GM12878 (cell line): ENCODE results near the gene CKAP2. TPM values are rescaled to one million over a fixed set of nuclear protein-coding genes. Genes with fewer than 3 reads are reported as not detected.

Experiments used
- ASH2L ChIP-seq: fragments of 300-600, 200-600 bp; sonication (generic); IDR thresholded peaks from 2 replicates; pipeline ENCODE4 v1.6.1; 2017; ENCODE audit warnings: low read depth, mild to moderate bottlenecking, borderline replicate concordance
- BACH1 ChIP-seq: fragments of 450-650 bp; IDR thresholded peaks from 2 replicates; pipeline ENCODE4 v1.6.1; 2017; ENCODE audit warnings: mild to moderate bottlenecking, borderline replicate concordance
- BRCA1 ChIP-seq: IDR thresholded peaks from 2 replicates; pipeline ENCODE4 v1.6.1; 2011; ENCODE audit warnings: low read depth, low read length, improper control_type of control experiment
- CBX5 ChIP-seq: sonication (generic); IDR thresholded peaks from 2 replicates; pipeline ENCODE4 v1.6.1; 2016; ENCODE audit warnings: low read depth, moderate library complexity, mild to moderate bottlenecking, inconsistent platforms
- CHD2 ChIP-seq: IDR thresholded peaks from 2 replicates; pipeline ENCODE4 v1.6.1; 2011; ENCODE audit warnings: low read depth, low read length, improper control_type of control experiment, borderline replicate concordance
- DPF2 ChIP-seq: fragments of 450-650 bp; IDR thresholded peaks from 2 replicates; pipeline ENCODE4 v1.6.1; 2017; ENCODE audit warnings: mild to moderate bottlenecking
- IRF5 ChIP-seq: fragments of 450-650 bp; IDR thresholded peaks from 2 replicates; pipeline ENCODE4 v1.6.1; 2017; ENCODE audit warnings: borderline replicate concordance
- PML ChIP-seq: IDR thresholded peaks from 2 replicates; pipeline ENCODE4 v1.6.1; 2012; ENCODE audit warnings: low read length, inconsistent platforms
- POU2F2 ChIP-seq: IDR thresholded peaks from 3 replicates; pipeline ENCODE4 v1.6.1; 2011; ENCODE audit warnings: low read depth, mild to moderate bottlenecking, low read length, borderline replicate concordance
- RAD51 ChIP-seq: fragments of 450-650 bp; IDR thresholded peaks from 2 replicates; pipeline ENCODE4 v1.6.1; 2016; ENCODE audit warnings: moderate library complexity, mild to moderate bottlenecking, inconsistent platforms
- RCOR1 ChIP-seq: conservative IDR thresholded peaks from 2 replicates; pipeline ENCODE4 v1.6.1; 2012; ENCODE audit warnings: low read depth, low read length, improper control_type of control experiment
- SIN3A ChIP-seq: IDR thresholded peaks from 2 replicates; pipeline ENCODE4 v1.6.1; 2012; ENCODE audit warnings: low read depth, low read length, improper control_type of control experiment
- SMAD5 ChIP-seq: IDR thresholded peaks from 2 replicates; pipeline ENCODE4 v1.6.1; 2016; ENCODE audit warnings: antibody characterized with exemption, low read depth
- SMARCA5 ChIP-seq: fragments of 450-650 bp; IDR thresholded peaks from 2 replicates; pipeline ENCODE4 v1.6.1; 2017; ENCODE audit warnings: mild to moderate bottlenecking
- STAT1 ChIP-seq: fragments of 450-650 bp; conservative IDR thresholded peaks from 2 replicates; pipeline ENCODE4 v1.6.1; 2014; ENCODE audit warnings: antibody characterized with exemption, mild to moderate bottlenecking
- TCF3 ChIP-seq: IDR thresholded peaks from 2 replicates; pipeline ENCODE4 v1.6.1; 2012; ENCODE audit warnings: low read depth, mild to moderate bottlenecking, low read length, borderline replicate concordance; ENCODE audit not compliant: insufficient read depth
- TCF7 ChIP-seq: IDR thresholded peaks from 2 replicates; pipeline ENCODE4 v1.6.1; 2014; ENCODE audit warnings: antibody characterized with exemption, borderline replicate concordance
- YBX1 ChIP-seq: fragments of 450-650 bp; IDR thresholded peaks from 2 replicates; pipeline ENCODE4 v1.6.1; 2016; ENCODE audit warnings: antibody characterized with exemption
- YY1 ChIP-seq: IDR thresholded peaks from 2 replicates; pipeline ENCODE4 v1.6.1; 2011; ENCODE audit warnings: low read depth, mild to moderate bottlenecking, low read length
- ZBTB40 ChIP-seq: fragments of 450-650 bp; IDR thresholded peaks from 2 replicates; pipeline ENCODE4 v1.6.1; 2016; ENCODE audit warnings: mild to moderate bottlenecking, moderate library complexity, borderline replicate concordance
- ZNF217 ChIP-seq: fragments of 450-650 bp; IDR thresholded peaks from 2 replicates; pipeline ENCODE4 v1.6.1; 2017; ENCODE audit warnings: antibody characterized with exemption, mild to moderate bottlenecking
- ZNF687 ChIP-seq: fragments of 450-650 bp; IDR thresholded peaks from 2 replicates; pipeline ENCODE4 v1.6.1; 2017; ENCODE audit warnings: mild to moderate bottlenecking, moderate library complexity
- polyA plus RNA-seq, 11 experiments: library from polyadenylated mRNA; depleted of rRNA in 4 of 11; unstranded in 6 of 11; stranded (reverse) in 5 of 11; fragments of >200 nt; fragmentation: Nextera tagmentation in 4 of 11; fragmentation: Illumina TruSeq in 1 of 11; extraction: Ambion mirVana in 4 of 11; extraction: Trizol in 1 of 11; gene quantifications; 1 replicate in 1 of 11; 2 replicates in 10 of 11; pipeline versions ENCODE4 v1.2.1 to v1.2.3, GENCODE V29; 2011 to 2016; ENCODE audit warnings: inconsistent platforms in 2 of 11, missing spikeins in 2 of 11, low read depth in 1 of 11
- total RNA-seq, 4 experiments: library from RNA; depleted of rRNA in 3 of 4; stranded (reverse); fragments of >200 nt in 3 of 4; fragmentation: Illumina TruSeq in 1 of 4; extraction: Trizol in 1 of 4; gene quantifications; 2 replicates each; pipeline versions ENCODE4 v1.2.1 to v1.2.3, GENCODE V29; 2013 to 2021

Gene CKAP2
- total and polyA plus RNA-seq, 10 of the 15 experiments (the other 5 are each of a cell fraction or from before 2014, with no cell fraction given): 20.9 to 62.3 (median 37.5) TPM

GRCh38 chr13:52450012-52450792, 5.1 kb upstream of the CKAP2 start, which contains the start of gene VPS36 (continued):
- TF ChIP-seq ZNF217 (peak; percentile 84), STAT1 (no peak), YBX1 (no peak), RAD51 (no peak), PML (peak; percentile 70; the same call in 1 of the 2 replicates), ASH2L (peak; percentile 87), BACH1 (peak; percentile 71), BRCA1 (0 out of 2 replicates have a peak, but pooled peaks have one; percentile 22), SMAD5 (0 out of 2 replicates have a peak, but pooled peaks have one; percentile 41), SIN3A (0 out of 2 replicates have a peak, but pooled peaks have one; percentile 55), DPF2 (peak; percentile 92), ZNF687 (peak; percentile 82), ZBTB40 (no peak; the same call in 1 of the 2 replicates), CHD2 (peak; percentile 69), POU2F2 (peak; percentile 90), TCF7 (no peak), RCOR1 (0 out of 2 replicates have a peak, but pooled peaks have one; percentile 34), YY1 (peak; percentile 97), IRF5 (no peak), TCF3 (peak; percentile 71; the same call in 1 of the 2 replicates), CBX5 (peak; percentile 60; the same call in 1 of the 2 replicates), SMARCA5 (peak; percentile 100)
